ENCODE data around the gene ACTRT2.

DNA sequence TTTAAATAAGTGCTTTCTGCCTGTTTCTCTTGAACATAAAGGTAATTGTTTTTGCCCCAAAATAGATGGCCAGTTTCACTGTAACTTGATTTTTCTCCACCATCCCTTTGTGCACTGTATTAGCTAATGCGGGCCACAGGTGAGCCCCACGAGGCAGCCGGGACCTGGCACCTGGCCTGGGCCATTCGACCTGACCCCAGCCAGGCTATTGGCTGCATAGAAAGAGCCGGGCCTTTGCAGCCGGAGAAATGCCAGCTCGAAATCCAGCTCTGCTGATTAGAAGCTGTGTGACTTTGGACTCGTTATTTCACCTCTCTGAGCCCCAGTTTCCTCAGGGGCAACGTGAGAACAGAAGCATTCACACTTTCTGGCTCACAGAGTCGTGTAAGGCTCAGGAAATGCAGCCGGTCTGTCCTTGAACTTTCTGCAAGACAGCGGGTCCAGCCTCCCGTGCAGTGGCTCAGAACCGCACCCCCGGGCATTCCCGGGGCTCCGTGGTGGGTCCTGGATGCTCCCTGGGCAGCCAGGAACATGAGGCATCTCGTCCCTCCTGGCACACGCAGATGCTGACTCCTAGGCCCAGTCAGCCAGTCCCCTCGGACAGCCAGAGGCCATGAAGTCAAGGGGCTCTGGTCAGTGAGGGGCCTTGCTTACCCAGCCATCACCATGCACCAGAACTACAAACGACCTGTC is 37.4 kb upstream of the ACTRT2 start:
- TF ChIP-seq, protein P1, sequence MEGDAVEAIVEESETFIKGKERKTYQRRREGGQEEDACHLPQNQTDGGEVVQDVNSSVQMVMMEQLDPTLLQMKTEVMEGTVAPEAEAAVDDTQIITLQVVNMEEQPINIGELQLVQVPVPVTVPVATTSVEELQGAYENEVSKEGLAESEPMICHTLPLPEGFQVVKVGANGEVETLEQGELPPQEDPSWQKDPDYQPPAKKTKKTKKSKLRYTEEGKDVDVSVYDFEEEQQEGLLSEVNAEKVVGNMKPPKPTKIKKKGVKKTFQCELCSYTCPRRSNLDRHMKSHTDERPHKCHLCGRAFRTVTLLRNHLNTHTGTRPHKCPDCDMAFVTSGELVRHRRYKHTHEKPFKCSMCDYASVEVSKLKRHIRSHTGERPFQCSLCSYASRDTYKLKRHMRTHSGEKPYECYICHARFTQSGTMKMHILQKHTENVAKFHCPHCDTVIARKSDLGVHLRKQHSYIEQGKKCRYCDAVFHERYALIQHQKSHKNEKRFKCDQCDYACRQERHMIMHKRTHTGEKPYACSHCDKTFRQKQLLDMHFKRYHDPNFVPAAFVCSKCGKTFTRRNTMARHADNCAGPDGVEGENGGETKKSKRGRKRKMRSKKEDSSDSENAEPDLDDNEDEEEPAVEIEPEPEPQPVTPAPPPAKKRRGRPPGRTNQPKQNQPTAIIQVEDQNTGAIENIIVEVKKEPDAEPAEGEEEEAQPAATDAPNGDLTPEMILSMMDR (IDR thresholded peaks at IDR 0.05) = no peak
- no peak for TF ChIP-seq EP300 (IDR thresholded peaks at IDR 0.05)
- no peak for TF ChIP-seq POLR2A (IDR thresholded peaks at IDR 0.05; ENCODE audit: low read depth)
- TF ChIP-seq POLR2AphosphoS5 (IDR thresholded peaks at IDR 0.05) = no peak

Measured in esophagus muscularis mucosa (tissue), 4 donors.